GM23338 (cell line): ENCODE measurements around the gene MYLK2. TPM values are rescaled to one million over a fixed set of nuclear protein-coding genes. Genes with fewer than 3 reads are reported as not detected.

ENCODE experiments used
- ATAC-seq: fragments of 200-7000 bp; cut with Tn5 transposase; 3 replicates; pipeline ENCODE4 v1.9.1; 2020
- DNase-seq: peaks from one replicate; pipeline ENCODE4 v3.0.0-alpha.2; 2015; ENCODE audit warnings: low spot score
- H2AFZ ChIP-seq: fragments of 200-600 bp; sonication (generic); 2 replicates; pipeline ENCODE4 v1.8.0; 2016; ENCODE audit warnings: antibody characterized with exemption, mild to moderate bottlenecking, moderate library complexity
- H3F3A ChIP-seq: fragments of 200-600 bp; sonication (generic); replicated peaks from 2 replicates; pipeline ENCODE4 v1.8.0; 2017; ENCODE audit warnings: antibody characterized with exemption, mixed run types, low read depth
- H3K27ac ChIP-seq: fragments of 200-600 bp; sonication (generic); 2 replicates; pipeline ENCODE4 v1.6.1; 2016; ENCODE audit warnings: low read depth
- H3K27me3 ChIP-seq: fragments of 200-600 bp; sonication (generic); 2 replicates; pipeline ENCODE4 v1.8.0; 2016; ENCODE audit warnings: mild to moderate bottlenecking, mixed run types, moderate library complexity; ENCODE audit not compliant: insufficient read depth
- H3K36me3 ChIP-seq: fragments of 200-600 bp; sonication (generic); 2 replicates; pipeline ENCODE4 v1.8.0; 2016; ENCODE audit warnings: mild to moderate bottlenecking; ENCODE audit not compliant: insufficient read depth
- H3K4me1 ChIP-seq: fragments of 200-600 bp; sonication (generic); 2 replicates; pipeline ENCODE4 v1.8.0; 2016; ENCODE audit warnings: mild to moderate bottlenecking, moderate library complexity; ENCODE audit not compliant: insufficient read depth
- H3K4me2 ChIP-seq: fragments of 200-600 bp; sonication (generic); 2 replicates; pipeline ENCODE4 v1.7.1; 2017; ENCODE audit warnings: mixed run types
- H3K4me3 ChIP-seq: fragments of 200-600 bp; sonication (generic); 2 replicates; pipeline ENCODE4 v1.6.1; 2016; ENCODE audit warnings: mixed run types
- H3K79me2 ChIP-seq: fragments of 200-600 bp; sonication (generic); replicated peaks from 2 replicates; pipeline ENCODE4 v1.8.0; 2017; ENCODE audit warnings: mild to moderate bottlenecking; ENCODE audit not compliant: insufficient read depth
- H3K9me2 ChIP-seq: fragments of 200-600 bp; sonication (generic); 2 replicates; pipeline ENCODE4 v1.8.0; 2017; ENCODE audit not compliant: insufficient read depth
- H4K20me1 ChIP-seq: fragments of 200-600 bp; sonication (generic); replicated peaks from 2 replicates; pipeline ENCODE4 v1.8.0; 2017; ENCODE audit warnings: mild to moderate bottlenecking; ENCODE audit not compliant: insufficient read depth
- H3K27ac Mint-ChIP-seq: 2 replicates; pipeline ENCODE4 v1.8.0; 2020; ENCODE audit warnings: inconsistent platforms, mild to moderate bottlenecking, moderate library complexity, mixed read lengths
- H3K27me3 Mint-ChIP-seq: 3 replicates; pipeline ENCODE4 v1.8.0; 2022; ENCODE audit warnings: low read depth, mild to moderate bottlenecking, moderate library complexity, mixed read lengths, inconsistent platforms; ENCODE audit not compliant: insufficient read depth, poor library complexity
- H3K36me3 Mint-ChIP-seq: 3 replicates; pipeline ENCODE4 v1.8.0; 2021; ENCODE audit warnings: low read depth, mild to moderate bottlenecking, inconsistent platforms, moderate library complexity, mixed read lengths
- H3K4me1 Mint-ChIP-seq: 3 replicates; pipeline ENCODE4 v1.8.0; 2020; ENCODE audit warnings: mild to moderate bottlenecking, inconsistent platforms, mixed read lengths
- H3K4me3 Mint-ChIP-seq: 3 replicates; pipeline ENCODE4 v1.8.0; 2021; ENCODE audit warnings: moderate library complexity, mild to moderate bottlenecking, inconsistent platforms, mixed read lengths
- H3K9me3 Mint-ChIP-seq: 3 replicates; pipeline ENCODE4 v1.8.0; 2020; ENCODE audit warnings: moderate library complexity, mild to moderate bottlenecking, inconsistent platforms, mixed read lengths
- CREB1 ChIP-seq: fragments of 250-450 bp; sonication (Bioruptor Pico); IDR thresholded peaks from 2 replicates; pipeline ENCODE4 v1.5.0; 2020; ENCODE audit warnings: low read depth, mild to moderate bottlenecking, moderate library complexity
- CTCF ChIP-seq, 2 experiments: fragments of 200-600 bp in 1 of 2; sonication (generic) in 1 of 2; conservative IDR thresholded peaks; 2 replicates each; pipeline versions ENCODE4 v1.5.1 to v1.6.1; 2016 to 2017; ENCODE audit warnings: antibody characterized with exemption in 2 of 2, low read depth in 2 of 2, mild to moderate bottlenecking in 2 of 2, moderate library complexity in 1 of 2
- ETS1 ChIP-seq: IDR thresholded peaks from 2 replicates; pipeline ENCODE4 v1.6.1; 2016; ENCODE audit warnings: antibody characterized with exemption
- EZH2 ChIP-seq: fragments of 200-600 bp; sonication (generic); IDR thresholded peaks from one replicate; pipeline ENCODE4 v1.8.0; 2017; ENCODE audit warnings: antibody characterized with exemption, mild to moderate bottlenecking, low read depth; ENCODE audit not compliant: unreplicated experiment
- EZH2phosphoT487 ChIP-seq: fragments of 200-600 bp; sonication (generic); IDR thresholded peaks from one replicate; pipeline ENCODE4 v1.8.1; 2018; ENCODE audit warnings: antibody characterized with exemption; ENCODE audit not compliant: unreplicated experiment
- JUNB ChIP-seq: IDR thresholded peaks from one replicate; pipeline ENCODE4 v1.6.1; 2016; ENCODE audit warnings: antibody characterized with exemption; ENCODE audit not compliant: unreplicated experiment
- NANOG ChIP-seq: IDR thresholded peaks from 2 replicates; pipeline ENCODE4 v1.6.1; 2016; ENCODE audit warnings: antibody characterized with exemption, borderline replicate concordance
- POLR2AphosphoS5 ChIP-seq: IDR thresholded peaks from 2 replicates; pipeline ENCODE4 v1.6.1; 2016; ENCODE audit warnings: antibody characterized with exemption, low read depth
- STAT1 ChIP-seq: IDR thresholded peaks from one replicate; pipeline ENCODE4 v1.6.1; 2016; ENCODE audit warnings: antibody characterized with exemption; ENCODE audit not compliant: unreplicated experiment
- ZNF114 ChIP-seq: fragments of 250-450 bp; sonication (Bioruptor Pico); IDR thresholded peaks from 2 replicates; pipeline ENCODE4 v1.5.0; 2020; ENCODE audit warnings: mild to moderate bottlenecking, moderate library complexity
- ZNF331 ChIP-seq: fragments of 250-450 bp; sonication (Bioruptor Pico); IDR thresholded peaks from 2 replicates; pipeline ENCODE4 v1.5.0; 2020; ENCODE audit warnings: low read depth, mild to moderate bottlenecking, moderate library complexity
- ZNF462 ChIP-seq: fragments of 250-450 bp; sonication (Bioruptor Pico); IDR thresholded peaks from 2 replicates; pipeline ENCODE4 v1.5.0; 2020; ENCODE audit warnings: mild to moderate bottlenecking, moderate library complexity
- polyA plus RNA-seq: library from polyadenylated mRNA; unstranded; fragments of >200 nt; fragmentation: Nextera tagmentation; extraction: Ambion mirVana; gene quantifications from 2 replicates; pipeline ENCODE4 v1.2.1, GENCODE V29; 2016
- total RNA-seq: library from RNA; depleted of rRNA; stranded (reverse); fragments of >200 nt; shearing (Covaris generic); gene quantifications from 2 replicates; pipeline ENCODE4 v1.2.3, GENCODE V29; 2014
- TF ChIP-seq, protein P1 (sequence below): IDR thresholded peaks from one replicate; pipeline ENCODE4 v1.6.1; 2018; ENCODE audit warnings: antibody characterized with exemption; ENCODE audit not compliant: unreplicated experiment

The MYLK2 gene
- total and polyA plus RNA-seq, 2 experiments from 2014 or later: 0.21 to 0.28 TPM

GRCh38 chr20:31881945-31882344 lies 62.8 kb downstream of the MYLK2 start:
- H3K9me3 Mint-ChIP-seq: peaks cover 36% of the 10 kb centered on the region
- H3K27ac Mint-ChIP-seq: no peak overlapping the region
- Histone ChIP-seq H3K4me3 (no peak overlapping the region), H3K36me3 (no peaks in the 10 kb centered on the region), H3F3A (0 out of 2 replicates have a peak, but pooled peaks cover 6% of the 10 kb centered on the region), H3K4me1 (peaks cover 4% of the 10 kb centered on the region; the same call in 1 of the 2 replicates), H3K79me2 (no peaks in the 10 kb centered on the region), H2AFZ (no peak overlapping the region), H3K9me2 (no peaks in the 10 kb centered on the region), H3K27me3 (peaks cover 21% of the 10 kb centered on the region), H3K4me2 (no peak overlapping the region), H3K27ac (no peak overlapping the region), H4K20me1 (no peaks in the 10 kb centered on the region; the same call in 1 of the 2 replicates)
- no peaks in the 10 kb centered on the region for H3K36me3 Mint-ChIP-seq
- no peak overlapping the region for H3K4me3 Mint-ChIP-seq
- DNase-seq (no peak), ATAC-seq (no peak)
- H3K27me3 Mint-ChIP-seq: peaks cover 10% of the 10 kb centered on the region
- H3K4me1 Mint-ChIP-seq: peaks cover 5% of the 10 kb centered on the region; the same call in 1 of the 3 replicates
- TF ChIP-seq EZH2: no peak
- no peak for TF ChIP-seq JUNB
- TF ChIP-seq POLR2AphosphoS5: no peak
- no peak for TF ChIP-seq ZNF331 (CRISPR knock-in tag)
- TF ChIP-seq ETS1: no peak
- TF ChIP-seq ZNF462 (CRISPR knock-in tag): no peak
- TF ChIP-seq CTCF (conservative IDR thresholded peaks at IDR 0.05; ENCODE audit: low read depth in 2 of 2): no peak
- TF ChIP-seq EZH2phosphoT487: no peak
- TF ChIP-seq STAT1: no peak
- TF ChIP-seq CREB1: no peak
- TF ChIP-seq, protein P1, sequence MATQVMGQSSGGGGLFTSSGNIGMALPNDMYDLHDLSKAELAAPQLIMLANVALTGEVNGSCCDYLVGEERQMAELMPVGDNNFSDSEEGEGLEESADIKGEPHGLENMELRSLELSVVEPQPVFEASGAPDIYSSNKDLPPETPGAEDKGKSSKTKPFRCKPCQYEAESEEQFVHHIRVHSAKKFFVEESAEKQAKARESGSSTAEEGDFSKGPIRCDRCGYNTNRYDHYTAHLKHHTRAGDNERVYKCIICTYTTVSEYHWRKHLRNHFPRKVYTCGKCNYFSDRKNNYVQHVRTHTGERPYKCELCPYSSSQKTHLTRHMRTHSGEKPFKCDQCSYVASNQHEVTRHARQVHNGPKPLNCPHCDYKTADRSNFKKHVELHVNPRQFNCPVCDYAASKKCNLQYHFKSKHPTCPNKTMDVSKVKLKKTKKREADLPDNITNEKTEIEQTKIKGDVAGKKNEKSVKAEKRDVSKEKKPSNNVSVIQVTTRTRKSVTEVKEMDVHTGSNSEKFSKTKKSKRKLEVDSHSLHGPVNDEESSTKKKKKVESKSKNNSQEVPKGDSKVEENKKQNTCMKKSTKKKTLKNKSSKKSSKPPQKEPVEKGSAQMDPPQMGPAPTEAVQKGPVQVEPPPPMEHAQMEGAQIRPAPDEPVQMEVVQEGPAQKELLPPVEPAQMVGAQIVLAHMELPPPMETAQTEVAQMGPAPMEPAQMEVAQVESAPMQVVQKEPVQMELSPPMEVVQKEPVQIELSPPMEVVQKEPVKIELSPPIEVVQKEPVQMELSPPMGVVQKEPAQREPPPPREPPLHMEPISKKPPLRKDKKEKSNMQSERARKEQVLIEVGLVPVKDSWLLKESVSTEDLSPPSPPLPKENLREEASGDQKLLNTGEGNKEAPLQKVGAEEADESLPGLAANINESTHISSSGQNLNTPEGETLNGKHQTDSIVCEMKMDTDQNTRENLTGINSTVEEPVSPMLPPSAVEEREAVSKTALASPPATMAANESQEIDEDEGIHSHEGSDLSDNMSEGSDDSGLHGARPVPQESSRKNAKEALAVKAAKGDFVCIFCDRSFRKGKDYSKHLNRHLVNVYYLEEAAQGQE: no peak
- TF ChIP-seq NANOG: no peak
- no peak for TF ChIP-seq ZNF114 (CRISPR knock-in tag)
